ENCODE measurements around the gene TMSB10. TPM values are rescaled to one million over a fixed set of nuclear protein-coding genes. Genes with fewer than 3 reads are reported as not detected.

The TMSB10 gene
- total RNA-seq, 1 experiment from 2014 or later: 1,437 TPM

GRCh38 chr2:84918430-84918829, 13.0 kb downstream of the TMSB10 start:
- peaks cover 12% of the 10 kb centered on the region for H3K36me3 Mint-ChIP-seq (ENCODE audit: insufficient read depth, unreplicated experiment)
- H3K27ac Mint-ChIP-seq (ENCODE audit: unreplicated experiment): peak overlapping the region; percentile 47
- H3K27me3 Mint-ChIP-seq (ENCODE audit: unreplicated experiment): no peaks in the 10 kb centered on the region
- intact Hi-C loops (cut with micrococcal nuclease; ENCODE audit: unreplicated experiment): no loop called here
- no peaks in the 10 kb centered on the region for H3K9me3 Mint-ChIP-seq (ENCODE audit: low read depth, unreplicated experiment)
- CTCF ChIA-PET: no interaction called here
- BruUV-seq (replicated peaks): no TSS peak
- no peak for DNase-seq
- no peak overlapping the region for H3K4me3 Mint-ChIP-seq (ENCODE audit: low read depth, unreplicated experiment)
- H3K4me1 Mint-ChIP-seq (ENCODE audit: low read depth, unreplicated experiment): peaks cover 17% of the 10 kb centered on the region
- TF ChIP-seq CTCF (IDR thresholded peaks at IDR 0.05; ENCODE audit: unreplicated experiment): no peak

DNA sequence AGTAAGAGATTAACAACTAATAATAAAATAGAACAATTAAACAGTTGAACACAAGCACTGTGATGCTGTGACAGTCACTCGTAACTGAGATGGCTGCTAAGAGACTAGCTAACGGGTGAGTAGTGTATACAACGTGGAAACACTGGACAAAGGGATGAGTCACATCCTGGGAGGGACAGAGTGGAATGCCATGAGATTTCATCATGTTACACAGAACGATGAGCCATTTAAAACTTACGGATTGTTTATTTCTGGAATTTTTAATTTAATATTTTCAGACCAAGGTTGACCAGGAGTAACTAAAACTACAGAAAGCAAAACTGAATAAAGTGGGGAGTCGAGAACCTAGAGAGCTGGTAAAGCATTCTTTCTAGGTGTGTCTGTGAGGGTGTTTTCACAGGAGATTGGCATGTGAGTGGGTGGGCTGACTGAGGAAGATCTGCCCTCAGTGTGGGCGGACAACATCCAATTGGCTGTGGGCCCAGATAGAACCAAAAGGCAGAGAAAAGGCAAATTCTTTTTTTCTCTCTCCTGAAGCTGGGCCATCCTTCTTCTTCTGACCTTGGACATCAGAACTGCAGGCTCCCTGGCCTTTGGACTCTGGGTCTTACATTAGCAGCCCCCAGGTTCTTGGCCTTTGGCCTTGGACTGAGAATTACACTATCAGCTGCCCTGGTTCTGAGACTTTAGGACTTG, 14.6 kb downstream of the TMSB10 start:
- peak overlapping the region; percentile 97 for H3K27ac Mint-ChIP-seq (ENCODE audit: unreplicated experiment)
- TSS peak; percentile 98 for BruUV-seq (replicated peaks)
- H3K27me3 Mint-ChIP-seq (ENCODE audit: unreplicated experiment): no peaks in the 10 kb centered on the region
- peak overlapping the region; percentile 7 for H3K4me3 Mint-ChIP-seq (ENCODE audit: low read depth, unreplicated experiment)
- peaks cover 12% of the 10 kb centered on the region for H3K36me3 Mint-ChIP-seq (ENCODE audit: insufficient read depth, unreplicated experiment)
- peak; percentile 69 for DNase-seq
- H3K9me3 Mint-ChIP-seq (ENCODE audit: low read depth, unreplicated experiment): no peaks in the 10 kb centered on the region
- no peak for TF ChIP-seq CTCF (IDR thresholded peaks at IDR 0.05; ENCODE audit: unreplicated experiment)
- CTCF ChIA-PET: interaction anchor here (0.7 to 1.4 kb wide), 5 partner anchors 12 to 96 kb away, joined by 3 to 11 read pairs (median 3); no protein-coding TSS in a partner anchor
- H3K4me1 Mint-ChIP-seq (ENCODE audit: low read depth, unreplicated experiment): peaks cover 29% of the 10 kb centered on the region
- intact Hi-C loops (cut with micrococcal nuclease; ENCODE audit: unreplicated experiment): no loop called here

DNA sequence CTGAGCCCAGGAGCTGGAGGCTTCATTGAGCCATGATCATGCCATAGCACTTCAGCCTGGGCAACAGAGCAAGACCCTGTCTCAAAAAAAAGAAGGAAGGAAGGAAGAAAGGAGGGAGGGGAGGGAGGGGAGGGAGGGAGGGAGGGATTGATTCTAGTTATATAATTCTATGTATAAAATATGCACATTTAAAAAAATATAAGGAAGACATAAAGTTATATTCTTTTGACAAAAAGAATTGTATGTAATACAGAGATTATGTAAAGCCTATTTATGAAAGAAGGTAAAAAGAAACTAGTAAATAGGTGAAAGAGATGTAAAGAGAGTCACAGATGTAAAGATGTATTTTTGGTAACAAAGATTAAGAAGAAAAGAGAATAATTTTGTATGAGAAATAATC, 17.6 kb downstream of the TMSB10 start:
- Mint-ChIP-seq H3K36me3 (ENCODE audit: insufficient read depth, unreplicated experiment) (peaks cover 25% of the 10 kb centered on the region), H3K9me3 (ENCODE audit: low read depth, unreplicated experiment) (no peaks in the 10 kb centered on the region), H3K4me3 (ENCODE audit: low read depth, unreplicated experiment) (no peak overlapping the region), H3K27me3 (ENCODE audit: unreplicated experiment) (no peaks in the 10 kb centered on the region), H3K4me1 (ENCODE audit: low read depth, unreplicated experiment) (peaks cover 53% of the 10 kb centered on the region), H3K27ac (ENCODE audit: unreplicated experiment) (no peak overlapping the region)
- CTCF ChIA-PET: no interaction called here
- BruUV-seq (replicated peaks): no TSS peak
- no peak for DNase-seq
- TF ChIP-seq CTCF (IDR thresholded peaks at IDR 0.05; ENCODE audit: unreplicated experiment): no peak
- intact Hi-C loops (cut with micrococcal nuclease; ENCODE audit: unreplicated experiment): no loop called here

GRCh38 chr2:84924173-84925106, 19.0 kb downstream of the TMSB10 start:
- H3K27ac Mint-ChIP-seq (ENCODE audit: unreplicated experiment): peak overlapping the region; percentile 56
- H3K4me1 Mint-ChIP-seq (ENCODE audit: low read depth, unreplicated experiment): peaks cover 48% of the 10 kb centered on the region
- no peaks in the 10 kb centered on the region for H3K27me3 Mint-ChIP-seq (ENCODE audit: unreplicated experiment)
- no peaks in the 10 kb centered on the region for H3K9me3 Mint-ChIP-seq (ENCODE audit: low read depth, unreplicated experiment)
- CTCF ChIA-PET: interaction anchor here (0.7 to 2.2 kb wide), 4 partner anchors 18 to 398 kb away, joined by 3 to 26 read pairs (median 14); partner anchors contain the start of gene TMSB10
- peaks cover 25% of the 10 kb centered on the region for H3K36me3 Mint-ChIP-seq (ENCODE audit: insufficient read depth, unreplicated experiment)
- intact Hi-C loops (cut with micrococcal nuclease; ENCODE audit: unreplicated experiment): loop anchor here (5.0 kb wide), 1 partner anchor 427 kb away; no protein-coding TSS in a partner anchor
- DNase-seq: peak; percentile 40
- TF ChIP-seq CTCF (IDR thresholded peaks at IDR 0.05; ENCODE audit: unreplicated experiment): no peak
- H3K4me3 Mint-ChIP-seq (ENCODE audit: low read depth, unreplicated experiment): no peak overlapping the region
- no TSS peak for BruUV-seq (replicated peaks)
